K562 (cell line): ENCODE data around the gene DLGAP3. TPM values are rescaled to one million over a fixed set of nuclear protein-coding genes. Genes with fewer than 3 reads are reported as not detected.

Source experiments
- ATAC-seq: fragments of 200-7000 bp; cut with Tn5 transposase; 3 replicates; pipeline ENCODE4 v1.9.1; 2020; ENCODE audit warnings: moderate library complexity
- BruUV-seq: library from RNA; stranded (reverse); fragments of 400-500 nt; replicated peaks from 2 replicates; lab custom pipeline; 2021; lab: Mats Ljungman, UMichigan
- CTCF ChIA-PET: fragments of 300-600 bp; formaldehyde crosslinking; extraction: SDS; loops from one replicate; lab custom pipeline; 2021; ENCODE audit warnings: low intra/inter-chr PET ratio; lab: Yijun Ruan, JAX
- POLR2A ChIA-PET: fragments of 300-600, 350-650 bp; sonication (Branson Sonifier 250); formaldehyde crosslinking; extraction: SDS; loops from one replicate; lab custom pipeline; 2021; ENCODE audit warnings: antibody characterized with exemption, inconsistent platforms; lab: Yijun Ruan, JAX
- DNase-seq, 4 experiments: peaks; one replicate each; pipeline versions ENCODE4 v3.0.0 to v3.0.0-alpha.2; 2011 to 2018; ENCODE audit warnings: low spot score in 3 of 4, mixed read lengths in 3 of 4; ENCODE audit errors: extremely low read depth in 1 of 4
- FAIRE-seq: peaks from 2 replicates; lab custom pipeline; 2011; peaks lifted over from hg19 to GRCh38; lab: Jason Lieb, UNC
- H2AFZ ChIP-seq: 2 replicates; pipeline ENCODE4 v1.6.0; 2011; ENCODE audit warnings: low read depth, low read length, control low read depth, inconsistent platforms
- H3K27ac ChIP-seq: fragments of 200-600 bp; 3 replicates; pipeline ENCODE4 v1.8.0; 2011; ENCODE audit warnings: low read depth, mild to moderate bottlenecking, control low read depth, inconsistent platforms, low read length, moderate library complexity, mixed read lengths; ENCODE audit errors: extremely low read depth
- H3K27me3 ChIP-seq, 2 experiments: fragments of 300-600 bp in 1 of 2; 2 replicates in 1 of 2; 3 replicates in 1 of 2; pipeline versions ENCODE4 v1.6.0 to v1.8.0; 2011; ENCODE audit warnings: inconsistent platforms in 2 of 2, low read length in 2 of 2, mild to moderate bottlenecking in 1 of 2, mixed read lengths in 1 of 2, moderate library complexity in 1 of 2; ENCODE audit not compliant: control insufficient read depth in 2 of 2, insufficient read depth in 2 of 2
- H3K36me3 ChIP-seq: fragments of 300-600 bp; 3 replicates; pipeline ENCODE4 v1.8.0; 2011; ENCODE audit warnings: mild to moderate bottlenecking, low read length, inconsistent platforms; ENCODE audit not compliant: control insufficient read depth, insufficient read depth
- H3K4me1 ChIP-seq, 2 experiments: fragments of 200-600 bp in 1 of 2; replicated peaks in 1 of 2; 2 replicates in 1 of 2; 3 replicates in 1 of 2; pipeline versions ENCODE4 v1.5.1 to v1.8.0; 2011; ENCODE audit warnings: inconsistent platforms in 2 of 2, low read length in 2 of 2, mild to moderate bottlenecking in 1 of 2, mixed read lengths in 1 of 2, moderate library complexity in 1 of 2; ENCODE audit not compliant: control insufficient read depth in 2 of 2, insufficient read depth in 2 of 2
- H3K4me2 ChIP-seq: 2 replicates; pipeline ENCODE4 v1.6.1; 2011; ENCODE audit warnings: low read length, control low read depth, inconsistent platforms, mixed read lengths; ENCODE audit not compliant: insufficient read depth
- H3K4me3 ChIP-seq: fragments of 200-600 bp; sonication (generic), shearing (Covaris generic); 2 replicates; pipeline ENCODE4 v1.5.1; 2016; ENCODE audit warnings: control low read depth, inconsistent platforms
- H3K79me2 ChIP-seq: fragments of 200-600 bp; 3 replicates; pipeline ENCODE4 v1.8.0; 2011; ENCODE audit warnings: low read length, inconsistent platforms; ENCODE audit not compliant: control insufficient read depth, insufficient read depth
- H3K9ac ChIP-seq, 2 experiments: 2 replicates each; pipeline versions ENCODE4 v1.6.0 to v1.6.1; 2011; ENCODE audit warnings: low read depth in 2 of 2, low read length in 2 of 2, control low read depth in 1 of 2, inconsistent platforms in 1 of 2, mild to moderate bottlenecking in 1 of 2, mixed read lengths in 1 of 2; ENCODE audit not compliant: insufficient read depth in 1 of 2
- H3K9me1 ChIP-seq: one replicate; pipeline ENCODE4 v1.6.0; 2011; ENCODE audit warnings: inconsistent platforms, mild to moderate bottlenecking, low read length, moderate library complexity; ENCODE audit not compliant: control insufficient read depth, insufficient read depth
- H3K9me3 ChIP-seq: replicated peaks from 2 replicates; pipeline ENCODE4 v1.5.1; 2011; ENCODE audit warnings: low read depth, low read length, inconsistent platforms; ENCODE audit not compliant: control insufficient read depth, insufficient read depth
- H4K20me1 ChIP-seq: replicated peaks from 2 replicates; pipeline ENCODE4 v1.6.1; 2011; ENCODE audit warnings: low read length, inconsistent platforms, mixed read lengths; ENCODE audit not compliant: control insufficient read depth, insufficient read depth
- EZH2 ChIP-seq: IDR thresholded peaks from 2 replicates; pipeline ENCODE4 v1.6.1; 2012; ENCODE audit warnings: low read depth, mild to moderate bottlenecking, inconsistent platforms, low read length, borderline replicate concordance
- HBP1 ChIP-seq: fragments of 450-650 bp; formaldehyde crosslinking; IDR thresholded peaks from 2 replicates; pipeline ENCODE4 v1.4.0; 2022; ENCODE audit warnings: missing genetic modification characterization
- MITF ChIP-seq: IDR thresholded peaks from 2 replicates; pipeline ENCODE4 v1.6.1; 2014; ENCODE audit warnings: antibody characterized with exemption
- SMAD1 ChIP-seq: fragments of 150-350 bp; IDR thresholded peaks from 2 replicates; pipeline ENCODE4 v1.6.1; 2014; ENCODE audit warnings: low read length, low read depth; ENCODE audit not compliant: partially characterized antibody
- SRSF1 ChIP-seq: fragments of 200-400 bp; formaldehyde crosslinking; IDR thresholded peaks from 2 replicates; pipeline ENCODE4 v1.6.1; 2017; ENCODE audit warnings: mild to moderate bottlenecking, low read depth, low read length, moderate library complexity
- ZNF143 ChIP-seq: sonication (generic); formaldehyde crosslinking; IDR thresholded peaks from 2 replicates; pipeline ENCODE4 v1.9.0; 2022; ENCODE audit warnings: mild to moderate bottlenecking, missing genetic modification reagents
- WGBS: fragments of 100-300 bp; shearing (Covaris generic); methylation state at CpG from one replicate; pipeline ENCODE4 v1.1.6; 2016; ENCODE audit warnings: low coverage, mixed read lengths; ENCODE audit not compliant: insufficient coverage; ENCODE audit errors: missing lambda C conversion rate; 5-methylcytosine and 5-hydroxymethylcytosine counted together
- in situ Hi-C: fragments of 300-500 bp; cut with MboI; formaldehyde crosslinking; loops from 4 replicates; pipeline ENCODE4 v1.15.0; 2018; ENCODE audit warnings: inconsistent platforms, mixed read lengths
- intact Hi-C: fragments of 100-400 bp; cut with micrococcal nuclease; formaldehyde crosslinking; loops from 2 replicates; pipeline ENCODE4 v1.14.2; 2022
- polyA plus RNA-seq, 8 experiments: library from polyadenylated mRNA; depleted of rRNA in 4 of 8; stranded (reverse) in 5 of 8; unstranded in 3 of 8; fragments of >200 nt; fragmentation: Nextera tagmentation in 2 of 8; fragmentation: Illumina TruSeq in 1 of 8; extraction: Ambion mirVana in 2 of 8; extraction: Trizol in 1 of 8; gene quantifications; 2 replicates each; pipeline versions ENCODE4 v1.2.1 to v1.2.3, GENCODE V29; 2011 to 2014; ENCODE audit warnings: inconsistent platforms in 1 of 8, missing spikeins in 1 of 8
- total RNA-seq, 7 experiments: library from RNA; depleted of rRNA in 6 of 7; stranded (reverse); fragments of >200 nt in 6 of 7; fragmentation: Illumina TruSeq in 2 of 7; extraction: Trizol in 2 of 7; gene quantifications; 2 replicates each; pipeline versions ENCODE4 v1.2.1 to v1.2.3, GENCODE V29; 2011 to 2021; ENCODE audit warnings: low replicate concordance in 1 of 7

Gene DLGAP3
- total and polyA plus RNA-seq, 9 of the 15 experiments (the other 6 are each of a cell fraction or from before 2014, with no cell fraction given) = 0.01 to 0.16 (median 0.07) TPM; not detected in 6

GRCh38 chr1:34822202-34822601, 107.2 kb downstream of the DLGAP3 start:
- WGBS = 35% methylated on average over 3 of the region's 3 CpGs
- Histone ChIP-seq H3K9me3 (no peaks in the 10 kb centered on the region), H3K27me3 (peaks cover 0 to 4% of the 10 kb centered on the region in 2 experiments; a peak in 3 of 5 replicates), H3K36me3 (no peaks in the 10 kb centered on the region), H4K20me1 (no peaks in the 10 kb centered on the region), H2AFZ (no peak overlapping the region), H3K79me2 (no peaks in the 10 kb centered on the region), H3K9ac (no peak overlapping the region), H3K27ac (no peak overlapping the region), H3K4me3 (no peak overlapping the region), H3K4me1 (peaks cover 0 to 7% of the 10 kb centered on the region in 2 experiments; a peak in 2 of 5 replicates), H3K9me1 (no peaks in the 10 kb centered on the region), H3K4me2 (no peak overlapping the region)
- BruUV-seq = no TSS peak
- in situ Hi-C loops (no loop called here), intact Hi-C loops (no loop called here)
- ChIA-PET POLR2A (no interaction called here), CTCF (no interaction called here)
- no peak for DNase-seq
- FAIRE-seq = no peak
- no peak for ATAC-seq
- TF ChIP-seq SMAD1 = no peak
- no peak for TF ChIP-seq SRSF1
- TF ChIP-seq HBP1 = no peak
- TF ChIP-seq ZNF143 (CRISPR knock-in tag) = no peak
- no peak for TF ChIP-seq MITF
- no peak for TF ChIP-seq EZH2
